IMR-90 (cell line): ENCODE measurements around the gene TST.

Experiments
- BHLHE40 ChIP-seq: fragments of 150-350 bp; IDR thresholded peaks from 2 replicates; pipeline ENCODE4 v1.6.1; 2016; ENCODE audit warnings: mild to moderate bottlenecking, low read depth, low read length
- CEBPB ChIP-seq: IDR thresholded peaks from 2 replicates; pipeline ENCODE4 v1.6.1; 2012; ENCODE audit warnings: low read depth, low read length, improper control_type of control experiment
- MAFK ChIP-seq: IDR thresholded peaks from 2 replicates; pipeline ENCODE4 v1.6.1; 2012; ENCODE audit warnings: low read depth, low read length, improper control_type of control experiment
- MAZ ChIP-seq: IDR thresholded peaks from 2 replicates; pipeline ENCODE4 v1.6.1; 2012; ENCODE audit warnings: low read depth, mild to moderate bottlenecking, low read length, improper control_type of control experiment, moderate library complexity, borderline replicate concordance
- MXI1 ChIP-seq: IDR thresholded peaks from 2 replicates; pipeline ENCODE4 v1.6.1; 2012; ENCODE audit warnings: low read depth, mild to moderate bottlenecking, low read length, moderate library complexity, borderline replicate concordance
- NFE2L2 ChIP-seq: fragments of 150-350 bp; IDR thresholded peaks from 2 replicates; pipeline ENCODE4 v1.6.1; 2016; ENCODE audit warnings: low read depth, mild to moderate bottlenecking, low read length
- POLR2A ChIP-seq: IDR thresholded peaks from 2 replicates; pipeline ENCODE4 v1.6.1; 2012; ENCODE audit warnings: mild to moderate bottlenecking, low read depth, low read length
- RAD21 ChIP-seq: IDR thresholded peaks from 2 replicates; pipeline ENCODE4 v1.6.1; 2012; ENCODE audit warnings: low read length, improper control_type of control experiment
- RCOR1 ChIP-seq: IDR thresholded peaks from 2 replicates; pipeline ENCODE4 v1.6.1; 2012; ENCODE audit warnings: mild to moderate bottlenecking, low read length, improper control_type of control experiment; ENCODE audit not compliant: insufficient replicate concordance
- RFX5 ChIP-seq: IDR thresholded peaks from 2 replicates; pipeline ENCODE4 v1.8.0; 2012; ENCODE audit warnings: low read depth, mild to moderate bottlenecking, low read length, moderate library complexity
- TF ChIP-seq, protein P1 (sequence below): conservative IDR thresholded peaks from 2 replicates; pipeline ENCODE4 v1.5.1; 2012; ENCODE audit warnings: mild to moderate bottlenecking, low read depth, low read length, improper control_type of control experiment
- TF ChIP-seq, protein P2 (sequence below): fragments of 150-350 bp; IDR thresholded peaks from 2 replicates; pipeline ENCODE4 v1.6.1; 2017; ENCODE audit warnings: mild to moderate bottlenecking, antibody characterized with exemption, low read length, low read depth

DNA sequence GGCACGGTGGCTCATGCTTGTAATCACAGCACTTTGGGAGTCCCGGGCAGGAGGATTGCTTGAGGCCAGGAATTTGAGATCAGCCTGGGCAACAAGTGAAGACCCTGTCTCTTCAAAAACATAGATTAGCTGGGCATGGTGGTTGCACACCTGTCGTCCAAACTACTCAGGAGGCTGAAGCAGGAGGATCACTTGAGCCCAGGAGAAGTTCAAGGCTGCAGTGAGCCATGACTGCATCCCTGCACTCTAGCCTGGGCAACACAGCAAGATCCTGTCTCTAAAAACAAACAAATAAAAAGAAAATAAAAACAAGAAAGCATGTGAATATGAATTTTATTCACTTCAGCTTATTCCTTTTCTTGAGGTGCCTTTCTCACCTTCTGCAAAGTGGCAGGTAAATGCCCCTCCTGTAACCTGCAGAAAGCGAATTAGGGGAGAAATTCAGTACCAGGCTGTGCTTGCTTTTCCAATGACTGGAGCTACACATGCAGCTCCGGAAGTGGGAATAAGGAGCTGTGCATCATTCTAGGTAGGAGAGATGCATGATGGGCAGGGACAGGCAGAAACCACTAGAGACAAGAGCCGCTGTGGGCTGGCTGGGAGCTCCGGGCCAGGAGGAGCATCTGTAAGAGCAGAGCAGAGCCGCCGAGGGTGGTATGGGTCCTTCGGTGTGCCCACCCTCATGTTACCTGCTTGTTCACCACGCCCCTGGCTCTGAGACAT is 17.6 kb upstream of the TST start:
- TF ChIP-seq, protein P1, sequence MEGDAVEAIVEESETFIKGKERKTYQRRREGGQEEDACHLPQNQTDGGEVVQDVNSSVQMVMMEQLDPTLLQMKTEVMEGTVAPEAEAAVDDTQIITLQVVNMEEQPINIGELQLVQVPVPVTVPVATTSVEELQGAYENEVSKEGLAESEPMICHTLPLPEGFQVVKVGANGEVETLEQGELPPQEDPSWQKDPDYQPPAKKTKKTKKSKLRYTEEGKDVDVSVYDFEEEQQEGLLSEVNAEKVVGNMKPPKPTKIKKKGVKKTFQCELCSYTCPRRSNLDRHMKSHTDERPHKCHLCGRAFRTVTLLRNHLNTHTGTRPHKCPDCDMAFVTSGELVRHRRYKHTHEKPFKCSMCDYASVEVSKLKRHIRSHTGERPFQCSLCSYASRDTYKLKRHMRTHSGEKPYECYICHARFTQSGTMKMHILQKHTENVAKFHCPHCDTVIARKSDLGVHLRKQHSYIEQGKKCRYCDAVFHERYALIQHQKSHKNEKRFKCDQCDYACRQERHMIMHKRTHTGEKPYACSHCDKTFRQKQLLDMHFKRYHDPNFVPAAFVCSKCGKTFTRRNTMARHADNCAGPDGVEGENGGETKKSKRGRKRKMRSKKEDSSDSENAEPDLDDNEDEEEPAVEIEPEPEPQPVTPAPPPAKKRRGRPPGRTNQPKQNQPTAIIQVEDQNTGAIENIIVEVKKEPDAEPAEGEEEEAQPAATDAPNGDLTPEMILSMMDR: no peak
- TF ChIP-seq RAD21: no peak
- no peak for TF ChIP-seq CEBPB
- no peak for TF ChIP-seq MAFK
- TF ChIP-seq POLR2A: no peak
- TF ChIP-seq MXI1: no peak
- TF ChIP-seq RCOR1: no peak
- TF ChIP-seq NFE2L2: no peak
- no peak for TF ChIP-seq BHLHE40
- no peak for TF ChIP-seq MAZ
- no peak for TF ChIP-seq RFX5
- TF ChIP-seq, protein P2, sequence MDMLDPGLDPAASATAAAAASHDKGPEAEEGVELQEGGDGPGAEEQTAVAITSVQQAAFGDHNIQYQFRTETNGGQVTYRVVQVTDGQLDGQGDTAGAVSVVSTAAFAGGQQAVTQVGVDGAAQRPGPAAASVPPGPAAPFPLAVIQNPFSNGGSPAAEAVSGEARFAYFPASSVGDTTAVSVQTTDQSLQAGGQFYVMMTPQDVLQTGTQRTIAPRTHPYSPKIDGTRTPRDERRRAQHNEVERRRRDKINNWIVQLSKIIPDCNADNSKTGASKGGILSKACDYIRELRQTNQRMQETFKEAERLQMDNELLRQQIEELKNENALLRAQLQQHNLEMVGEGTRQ: no peak
